Neural progenitor cell (in vitro differentiated cells): ENCODE data around the gene NOL6. TPM values are rescaled to one million over a fixed set of nuclear protein-coding genes. Genes with fewer than 3 reads are reported as not detected.

Experiments
- DNase-seq: peaks from one replicate; pipeline ENCODE4 v3.0.0-alpha.2; 2016; ENCODE audit warnings: low spot score
- H2AFZ ChIP-seq: fragments of 200-600 bp; sonication (generic); replicated peaks from 2 replicates; pipeline ENCODE4 v1.6.1; 2016; ENCODE audit warnings: antibody characterized with exemption
- H3F3A ChIP-seq: fragments of 200-600 bp; sonication (generic); 2 replicates; pipeline ENCODE4 v1.6.1; 2016; ENCODE audit warnings: antibody characterized with exemption, low read depth
- H3K27ac ChIP-seq: fragments of 200-600 bp; sonication (generic); 2 replicates; pipeline ENCODE4 v1.5.1; 2016; ENCODE audit warnings: mild to moderate bottlenecking
- H3K27me3 ChIP-seq: fragments of 200-600 bp; sonication (generic); 2 replicates; pipeline ENCODE4 v1.6.1; 2016; ENCODE audit warnings: mild to moderate bottlenecking, moderate library complexity
- H3K36me3 ChIP-seq: fragments of 200-600 bp; sonication (generic); 2 replicates; pipeline ENCODE4 v1.5.1; 2016
- H3K4me1 ChIP-seq: fragments of 200-600 bp; sonication (generic); 2 replicates; pipeline ENCODE4 v1.6.1; 2016; ENCODE audit warnings: mixed run types
- H3K4me2 ChIP-seq: fragments of 200-600 bp; sonication (generic); 2 replicates; pipeline ENCODE4 v1.6.1; 2016
- H3K4me3 ChIP-seq: fragments of 200-600 bp; sonication (generic); 2 replicates; pipeline ENCODE4 v1.5.1; 2016
- H3K79me2 ChIP-seq: fragments of 200-600 bp; sonication (generic); 2 replicates; pipeline ENCODE4 v1.6.1; 2016; ENCODE audit warnings: low read depth
- H3K9ac ChIP-seq: fragments of 200-600 bp; sonication (generic); 2 replicates; pipeline ENCODE4 v1.6.1; 2016
- H3K9me3 ChIP-seq: fragments of 200-600 bp; sonication (generic); 2 replicates; pipeline ENCODE4 v1.5.1; 2016; ENCODE audit warnings: low read depth
- H4K20me1 ChIP-seq: fragments of 200-600 bp; sonication (generic); 2 replicates; pipeline ENCODE4 v1.6.1; 2016; ENCODE audit warnings: low read depth
- H3K27ac Mint-ChIP-seq: 3 replicates; pipeline ENCODE4 v1.8.0; 2021; ENCODE audit warnings: mixed read lengths
- H3K27me3 Mint-ChIP-seq: 2 replicates; pipeline ENCODE4 v1.8.0; 2022; ENCODE audit warnings: low read depth, mild to moderate bottlenecking, inconsistent platforms, moderate library complexity, mixed read lengths; ENCODE audit not compliant: insufficient read depth
- H3K36me3 Mint-ChIP-seq: 3 replicates; pipeline ENCODE4 v1.8.0; 2021; ENCODE audit warnings: mixed read lengths
- H3K4me1 Mint-ChIP-seq: 3 replicates; pipeline ENCODE4 v1.8.0; 2021; ENCODE audit warnings: mixed read lengths
- H3K4me3 Mint-ChIP-seq: 3 replicates; pipeline ENCODE4 v1.8.0; 2021; ENCODE audit warnings: mild to moderate bottlenecking, moderate library complexity, mixed read lengths
- H3K9me3 Mint-ChIP-seq: 3 replicates; pipeline ENCODE4 v1.8.0; 2020; ENCODE audit warnings: mixed read lengths
- CTCF ChIP-seq: fragments of 200-600 bp; sonication (generic); IDR thresholded peaks from 2 replicates; pipeline ENCODE4 v1.5.1; 2017; ENCODE audit warnings: antibody characterized with exemption, mild to moderate bottlenecking
- EZH2 ChIP-seq: fragments of 200-600 bp; sonication (generic); IDR thresholded peaks from 2 replicates; pipeline ENCODE4 v1.6.1; 2017; ENCODE audit warnings: antibody characterized with exemption, mild to moderate bottlenecking, moderate library complexity
- EZH2phosphoT487 ChIP-seq: fragments of 200-600 bp; sonication (generic); IDR thresholded peaks from 2 replicates; pipeline ENCODE4 v1.6.1; 2017; ENCODE audit warnings: antibody characterized with exemption
- total RNA-seq: library from RNA; depleted of rRNA; stranded (reverse); fragments of >200 nt; gene quantifications from 2 replicates; pipeline ENCODE4 v1.2.3, GENCODE V29; 2015; ENCODE audit warnings: low replicate concordance

NOL6 gene
- total RNA-seq, 1 donor from 2014 or later, result 9.2 TPM

GRCh38 chr9:33419708-33420303 is 53.9 kb downstream of the NOL6 start:
- no peaks in the 10 kb centered on the region for H4K20me1 ChIP-seq
- Mint-ChIP-seq H3K27me3 (peaks cover 11% of the 10 kb centered on the region), H3K4me3 (no peak overlapping the region), H3K4me1 (no peaks in the 10 kb centered on the region), H3K9me3 (peaks cover 2% of the 10 kb centered on the region), H3K36me3 (no peaks in the 10 kb centered on the region), H3K27ac (no peak overlapping the region)
- H3K4me1 ChIP-seq, result no peaks in the 10 kb centered on the region
- no peak overlapping the region for H3K27ac ChIP-seq
- no peak for DNase-seq
- H3F3A ChIP-seq, result no peaks in the 10 kb centered on the region
- no peak overlapping the region for H3K4me3 ChIP-seq
- H3K9ac ChIP-seq, result no peak overlapping the region
- no peak overlapping the region for H2AFZ ChIP-seq
- H3K4me2 ChIP-seq, result no peak overlapping the region
- no peaks in the 10 kb centered on the region for H3K36me3 ChIP-seq
- no peaks in the 10 kb centered on the region for H3K27me3 ChIP-seq
- TF ChIP-seq CTCF (no peak), EZH2phosphoT487 (no peak), EZH2 (no peak)
- H3K79me2 ChIP-seq, result no peaks in the 10 kb centered on the region
- H3K9me3 ChIP-seq, result no peaks in the 10 kb centered on the region

- no peaks in the 10 kb centered on the region for H3K79me2 ChIP-seq
- Mint-ChIP-seq H3K9me3 (no peaks in the 10 kb centered on the region), H3K27ac (no peak overlapping the region), H3K36me3 (no peaks in the 10 kb centered on the region), H3K27me3 (peaks cover 11% of the 10 kb centered on the region), H3K4me3 (no peak overlapping the region), H3K4me1 (no peaks in the 10 kb centered on the region)
- no peak overlapping the region for H2AFZ ChIP-seq
- H3K4me3 ChIP-seq, result no peak overlapping the region
- no peaks in the 10 kb centered on the region for H3K27me3 ChIP-seq
- no peak overlapping the region for H3K27ac ChIP-seq
- no peaks in the 10 kb centered on the region for H4K20me1 ChIP-seq
- TF ChIP-seq EZH2 (no peak), CTCF (no peak), EZH2phosphoT487 (no peak)
- no peaks in the 10 kb centered on the region for H3K4me1 ChIP-seq
- H3K36me3 ChIP-seq, result no peaks in the 10 kb centered on the region
- no peak for DNase-seq
- H3K4me2 ChIP-seq, result no peak overlapping the region
- no peaks in the 10 kb centered on the region for H3K9me3 ChIP-seq
- no peaks in the 10 kb centered on the region for H3F3A ChIP-seq
- no peak overlapping the region for H3K9ac ChIP-seq
These were observed 55.6 kb downstream of the NOL6 start for GRCh38 chr9:33418090-33418489.

- Histone ChIP-seq H3K36me3 (no peaks in the 10 kb centered on the region), H3K4me3 (no peak overlapping the region), H3K4me1 (no peaks in the 10 kb centered on the region), H4K20me1 (no peaks in the 10 kb centered on the region), H3K27me3 (no peaks in the 10 kb centered on the region), H3K9ac (no peak overlapping the region), H3K79me2 (no peaks in the 10 kb centered on the region), H3F3A (no peaks in the 10 kb centered on the region), H3K4me2 (no peak overlapping the region), H3K9me3 (no peaks in the 10 kb centered on the region), H2AFZ (no peak overlapping the region), H3K27ac (no peak overlapping the region)
- Mint-ChIP-seq H3K36me3 (no peaks in the 10 kb centered on the region), H3K9me3 (no peaks in the 10 kb centered on the region), H3K27ac (peak overlapping the region; percentile 79), H3K27me3 (peaks cover 11% of the 10 kb centered on the region), H3K4me3 (no peak overlapping the region), H3K4me1 (no peaks in the 10 kb centered on the region)
- DNase-seq, result no peak
- TF ChIP-seq EZH2phosphoT487, result no peak
- TF ChIP-seq EZH2, result no peak
- no peak for TF ChIP-seq CTCF
These were observed 56.7 kb downstream of the NOL6 start for GRCh38 chr9:33416996-33417395.
